ENCODE data around the gene ADK. TPM values are rescaled to one million over a fixed set of nuclear protein-coding genes. Genes with fewer than 3 reads are reported as not detected.

Gene ADK
- total and polyA plus RNA-seq, 2 of the 4 experiments (the other 2 are of a cell fraction), result 30.6 to 40.9 TPM

DNA sequence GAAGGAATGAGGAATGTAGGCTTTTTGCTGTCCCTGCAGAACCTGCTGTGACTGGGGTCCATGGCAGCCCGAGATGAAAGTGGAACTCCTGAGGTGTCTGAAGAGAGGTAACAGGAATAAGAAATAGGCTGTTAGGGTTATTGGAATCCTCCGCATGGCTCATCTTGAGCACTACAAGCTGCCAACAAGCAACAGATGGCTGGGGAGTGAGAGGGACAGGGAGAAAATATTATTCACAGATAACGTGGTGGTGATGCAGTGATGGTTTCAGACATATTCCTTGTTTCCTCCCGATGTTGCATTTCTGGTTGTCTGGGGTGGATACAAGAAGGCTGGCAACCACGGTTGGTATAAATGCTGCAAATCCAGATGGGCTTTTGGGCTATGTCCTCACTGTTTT is 46.5 kb upstream of the ADK start:
- Histone ChIP-seq H3K9me1 (ENCODE audit: insufficient read depth, low read length) (0 out of 2 replicates have a peak, but pooled peaks cover 3% of the 10 kb centered on the region), H3K18ac (ENCODE audit: low read depth, low read length) (no peak overlapping the region), H3K14ac (replicated peaks; ENCODE audit: low read depth, low read length) (no peak overlapping the region), H3K4me2 (ENCODE audit: low read depth, low read length) (no peak overlapping the region), H3K23ac (ENCODE audit: low read depth, low read length) (no peak overlapping the region), H3K4ac (ENCODE audit: low read depth, low read length) (no peak overlapping the region), H3K36me3 (ENCODE audit: control insufficient read depth, insufficient read depth, low read length) (peaks cover 76% of the 10 kb centered on the region), H3K4me3 (ENCODE audit: insufficient read depth, low read depth, low read length) (no peak overlapping the region), H4K20me1 (ENCODE audit: insufficient read depth, low read length) (peaks cover 18% of the 10 kb centered on the region; the same call in 1 of the 2 replicates), H2BK20ac (ENCODE audit: low read depth, low read length) (no peak overlapping the region), H4K91ac (ENCODE audit: insufficient read depth, low read depth, low read length) (no peak overlapping the region), H4K5ac (ENCODE audit: low read depth, low read length) (no peak overlapping the region), H3K79me1 (ENCODE audit: low read depth in 1 of 2, low read length in 2 of 2) (peaks cover 42 to 62% of the 10 kb centered on the region in 2 experiments), H2AFZ (replicated peaks; ENCODE audit: low read length, poor library complexity) (no peak overlapping the region), H2BK15ac (ENCODE audit: low read depth, low read length) (no peak overlapping the region), H2AK9ac (replicated peaks; ENCODE audit: low read depth, low read length, poor library complexity) (peak overlapping the region; percentile 12), H3K9ac (ENCODE audit: low read depth, low read length) (no peak overlapping the region), H4K8ac (ENCODE audit: low read depth in 2 of 2, low read length in 2 of 2) (0 out of 4 replicates have a peak overlapping the region, but pooled peaks of 1 of the 2 experiments have one; percentile 18), H2BK120ac (ENCODE audit: low read depth, low read length) (no peak overlapping the region), H3K27me3 (ENCODE audit: control insufficient read depth, insufficient read depth, low read length) (no peaks in the 10 kb centered on the region), H3K4me1 (ENCODE audit: control insufficient read depth, insufficient read depth, low read length) (no peaks in the 10 kb centered on the region), H2AK5ac (ENCODE audit: low read depth, low read length) (no peak overlapping the region), H3K27ac (ENCODE audit: insufficient read depth, low read length) (no peak overlapping the region), H2BK5ac (ENCODE audit: low read depth, low read length, poor library complexity, severe bottlenecking) (no peak overlapping the region), H3K56ac (ENCODE audit: extremely low read depth, insufficient read depth, low read length) (no peak overlapping the region), H3K9me3 (ENCODE audit: control insufficient read depth, insufficient read depth, low read length) (no peaks in the 10 kb centered on the region)
- POLR2A ChIA-PET (ENCODE audit: unreplicated experiment), result no interaction called here
- CTCF ChIA-PET, result no interaction called here
- no peak for DNase-seq
- BruUV-seq (replicated peaks), result no TSS peak
- dilution Hi-C loops (cut with HindIII; ENCODE audit: low sequenced_read_pairs, unreplicated experiment), result no loop called here
- in situ Hi-C loops (cut with MboI; ENCODE audit: low sequenced_read_pairs), result no loop called here
- TF ChIP-seq NFE2L2 (IDR thresholded peaks at IDR 0.05; ENCODE audit: low read depth, low read length) (no peak), POLR2A (IDR thresholded peaks at IDR 0.05; ENCODE audit: low read depth, low read length) (no peak), MAFK (IDR thresholded peaks at IDR 0.05; ENCODE audit: low read depth, low read length) (no peak), BHLHE40 (IDR thresholded peaks at IDR 0.05; ENCODE audit: low read depth, low read length) (no peak), MAZ (IDR thresholded peaks at IDR 0.05; ENCODE audit: borderline replicate concordance, low read depth, low read length) (no peak), RCOR1 (IDR thresholded peaks at IDR 0.05; ENCODE audit: insufficient replicate concordance, low read length) (no peak), CEBPB (IDR thresholded peaks at IDR 0.05; ENCODE audit: low read depth, low read length) (no peak), FOS (IDR thresholded peaks at IDR 0.05; ENCODE audit: low read depth, low read length) (no peak), CTCF (conservative IDR thresholded peaks at IDR 0.05; ENCODE audit: low read depth, low read length) (no peak), MXI1 (IDR thresholded peaks at IDR 0.05; ENCODE audit: borderline replicate concordance, low read depth, low read length) (no peak), ELK1 (IDR thresholded peaks at IDR 0.05; ENCODE audit: borderline replicate concordance, low read depth, low read length) (no peak)
- TF ChIP-seq, protein P1, sequence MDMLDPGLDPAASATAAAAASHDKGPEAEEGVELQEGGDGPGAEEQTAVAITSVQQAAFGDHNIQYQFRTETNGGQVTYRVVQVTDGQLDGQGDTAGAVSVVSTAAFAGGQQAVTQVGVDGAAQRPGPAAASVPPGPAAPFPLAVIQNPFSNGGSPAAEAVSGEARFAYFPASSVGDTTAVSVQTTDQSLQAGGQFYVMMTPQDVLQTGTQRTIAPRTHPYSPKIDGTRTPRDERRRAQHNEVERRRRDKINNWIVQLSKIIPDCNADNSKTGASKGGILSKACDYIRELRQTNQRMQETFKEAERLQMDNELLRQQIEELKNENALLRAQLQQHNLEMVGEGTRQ (IDR thresholded peaks at IDR 0.05; ENCODE audit: low read depth, low read length), result no peak
- intact Hi-C loops (cut with micrococcal nuclease), result no loop called here
- 83% methylated on average over 1 of the region's 5 CpGs; no CpG with 5 or more reads in 1 of the 2 experiments for WGBS, 2 experiments (ENCODE audit: extremely low coverage in 2 of 2, insufficient read length in 1 of 2)
- no peak for ATAC-seq (ENCODE audit: low read depth)

All from IMR-90 (cell line).